ENCODE data around the gene DVL1.
A peak's percentile ranks its signal among the peaks of the same experiment; 100 is the strongest.
"Not testable (repeated sequence)": the region's sequence is repeated elsewhere in the genome, so short reads cannot be mapped to it uniquely, and the experiment has no call there.

DVL1 gene

GRCh38 chr1:1324524-1325287 is 24.5 kb downstream of the DVL1 start, which contains the start of the genes CPTP and INTS11:
Gene CPTP, plus strand, starts transcription at chr1:1324802. Its CDS starts 2,109 bp downstream, at chr1:1326911.
Gene INTS11, minus strand, starts transcription at chr1:1324660. Its CDS starts 52 bp downstream, at chr1:1324608.
- DNase-seq: peak; percentile 95

- DNase-seq: no peak
These were observed 25.1 kb downstream of the DVL1 start for GRCh38 chr1:1324084-1324523.

DNA sequence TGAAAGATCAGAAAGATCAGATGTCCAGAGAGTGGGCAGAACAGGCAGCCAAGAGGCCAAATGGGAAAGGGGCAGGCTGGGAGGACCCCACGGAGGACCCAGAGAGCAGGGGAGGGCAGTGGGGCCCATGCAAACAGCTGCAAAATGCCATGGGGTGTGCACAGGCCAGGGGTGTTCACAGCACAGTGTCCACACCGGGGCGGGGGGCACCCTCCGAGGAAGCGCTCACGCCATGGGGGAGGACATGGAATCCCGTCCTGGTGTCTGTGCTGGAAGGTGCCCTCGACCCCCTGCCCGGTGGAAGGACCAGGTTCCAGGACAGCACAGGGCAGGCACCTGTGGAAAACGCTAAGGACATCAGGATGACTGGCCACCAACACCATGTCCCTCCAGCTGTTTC is 26.3 kb downstream of the DVL1 start:
- DNase-seq: no peak

- no peak for DNase-seq
These were observed 26.8 kb downstream of the DVL1 start for GRCh38 chr1:1322418-1322817.

- no peak for DNase-seq
These were observed 27.7 kb downstream of the DVL1 start for GRCh38 chr1:1321477-1321876.

DNA sequence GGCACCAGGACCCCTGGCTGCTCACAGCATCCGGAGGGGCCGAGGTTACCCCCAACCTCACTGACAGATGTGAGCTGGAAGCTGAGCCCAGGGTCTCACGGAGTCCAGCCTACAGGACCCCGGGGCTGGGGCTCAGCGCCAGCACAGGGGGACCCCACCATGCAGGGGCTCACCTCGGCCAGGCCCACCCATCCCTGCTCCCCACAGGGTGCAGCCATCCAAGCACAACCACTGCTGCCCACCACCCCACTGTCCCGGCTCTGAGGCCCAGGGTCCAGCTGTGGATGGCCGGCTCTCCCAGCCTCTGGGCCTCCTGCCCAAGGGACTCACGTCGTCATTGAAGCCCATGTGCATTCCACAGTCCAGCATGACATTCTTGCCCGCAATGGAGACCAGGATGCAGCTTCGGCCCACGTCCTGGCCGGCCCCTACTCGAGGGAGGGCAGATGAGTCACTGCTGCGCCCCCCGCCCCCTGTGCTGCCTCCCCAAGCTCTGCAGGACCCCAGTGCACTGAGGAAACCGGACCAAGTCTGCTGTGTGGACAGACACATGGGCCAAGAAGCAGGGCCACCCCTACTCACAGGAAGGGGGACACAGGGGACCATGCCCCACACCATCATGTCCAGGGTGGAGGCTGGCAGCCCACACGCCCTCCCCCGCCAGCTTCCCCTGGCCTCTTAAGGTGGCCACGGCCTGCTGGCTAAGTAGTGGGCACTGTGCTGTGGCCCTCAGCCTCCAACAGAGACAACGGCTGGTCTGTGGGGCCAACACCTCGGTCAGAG is 28.4 kb downstream of the DVL1 start:
- no peak for DNase-seq

DNA sequence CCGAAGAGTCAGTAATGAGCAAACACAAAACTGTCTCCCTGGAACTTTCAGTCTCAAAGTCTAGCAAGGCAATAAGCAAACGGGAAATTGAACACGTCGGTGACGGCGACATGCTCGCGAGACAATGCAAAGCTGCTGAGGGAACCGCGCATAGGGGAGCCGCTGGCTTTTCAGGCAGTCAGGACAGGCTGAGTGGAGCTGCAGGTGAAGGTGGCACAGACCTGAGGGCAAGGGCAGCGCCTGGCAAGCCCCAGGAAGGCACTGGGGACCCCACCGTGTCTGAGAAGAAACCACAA is 29.6 kb downstream of the DVL1 start:
- no peak for DNase-seq

- no peak for DNase-seq
These were observed 30.2 kb downstream of the DVL1 start for GRCh38 chr1:1318777-1319645.

GRCh38 chr1:1318131-1318652 is 31.0 kb downstream of the DVL1 start:
- no peak for DNase-seq

DNA sequence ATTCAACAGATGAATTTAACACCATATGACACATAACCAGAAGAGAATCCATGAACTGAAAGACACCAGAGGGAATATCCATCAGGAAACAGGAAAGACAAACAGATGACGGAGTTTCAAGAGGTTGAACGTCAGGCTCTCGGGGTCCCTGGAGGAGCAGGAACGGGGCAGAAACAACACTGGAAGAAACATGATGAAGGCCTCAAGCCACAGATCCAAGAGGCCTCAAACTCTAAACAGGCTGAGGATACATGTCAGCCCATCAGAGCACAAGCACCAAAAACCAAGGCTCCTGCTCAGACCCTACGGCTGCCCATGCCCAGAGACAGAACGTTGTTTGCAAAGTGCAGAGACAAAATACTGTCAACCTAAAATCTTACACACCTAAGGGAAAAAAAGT is 31.8 kb downstream of the DVL1 start:
- DNase-seq: no peak

DNA sequence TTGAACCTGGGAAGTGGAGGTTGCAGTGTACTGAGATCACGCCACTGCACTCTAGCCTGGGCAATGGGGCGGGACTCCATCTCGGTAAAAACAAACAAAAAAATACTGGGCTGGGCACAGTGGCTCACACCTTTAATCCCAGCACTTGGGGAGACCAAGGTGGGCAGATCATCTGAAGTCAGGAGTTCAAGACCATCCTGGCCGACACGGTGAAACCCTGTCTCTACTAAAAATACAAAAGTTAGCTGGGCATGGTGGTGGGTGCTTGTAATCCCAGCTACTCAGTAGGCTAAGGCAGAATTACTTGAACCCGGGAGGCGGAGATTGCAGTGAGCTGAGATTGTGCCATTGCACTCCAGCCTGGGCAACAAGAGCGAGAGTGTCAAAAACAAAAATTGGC is 33.0 kb downstream of the DVL1 start:
- DNase-seq: not testable (repeated sequence)

DNA sequence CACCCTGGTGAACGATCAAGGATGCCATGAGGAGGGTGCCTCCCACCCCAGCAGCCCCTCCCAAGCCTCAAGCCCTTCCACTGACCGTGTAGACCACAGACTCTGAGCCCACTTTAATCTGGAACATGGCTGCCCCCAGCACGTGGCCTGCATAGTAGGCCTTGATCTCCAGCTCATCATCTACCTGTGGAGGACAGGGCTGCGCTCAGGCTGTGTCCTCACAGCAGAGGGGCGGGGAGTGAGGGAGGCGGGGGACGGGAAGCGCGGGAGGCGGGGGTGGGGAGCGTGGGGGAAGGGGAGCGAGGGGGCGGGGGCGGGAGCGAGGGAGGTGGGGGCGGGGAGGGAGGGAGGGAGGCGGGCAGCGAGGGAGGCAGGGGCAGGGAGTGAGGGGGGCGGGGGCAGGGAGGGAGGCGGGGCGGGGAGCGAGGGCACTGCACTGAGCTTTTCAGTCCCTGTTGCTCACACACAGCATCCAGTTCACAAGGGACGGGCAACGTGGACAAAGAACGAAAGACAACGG is 33.7 kb downstream of the DVL1 start:
- peak; percentile 55 for DNase-seq

GRCh38 chr1:1314678-1315335 is 34.4 kb downstream of the DVL1 start:
- DNase-seq: no peak

DNA sequence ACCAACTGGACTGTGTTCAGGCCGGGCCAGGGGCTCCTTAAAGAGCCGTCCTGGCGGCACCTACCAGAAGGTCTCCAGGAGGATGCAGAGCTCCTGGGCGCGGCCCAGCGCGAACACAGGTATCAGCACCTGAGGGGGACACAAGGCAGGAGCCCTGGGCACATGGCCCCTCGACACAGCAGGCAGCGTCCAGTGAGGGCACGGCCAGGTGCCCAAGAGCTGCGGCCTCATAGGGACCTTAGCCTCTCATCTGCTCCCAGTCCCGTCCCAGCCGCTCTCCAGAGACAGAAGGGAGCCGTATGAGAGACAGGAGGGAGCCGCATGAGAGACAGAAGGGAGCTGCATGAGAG is 35.0 kb downstream of the DVL1 start:
- DNase-seq: no peak

DNA sequence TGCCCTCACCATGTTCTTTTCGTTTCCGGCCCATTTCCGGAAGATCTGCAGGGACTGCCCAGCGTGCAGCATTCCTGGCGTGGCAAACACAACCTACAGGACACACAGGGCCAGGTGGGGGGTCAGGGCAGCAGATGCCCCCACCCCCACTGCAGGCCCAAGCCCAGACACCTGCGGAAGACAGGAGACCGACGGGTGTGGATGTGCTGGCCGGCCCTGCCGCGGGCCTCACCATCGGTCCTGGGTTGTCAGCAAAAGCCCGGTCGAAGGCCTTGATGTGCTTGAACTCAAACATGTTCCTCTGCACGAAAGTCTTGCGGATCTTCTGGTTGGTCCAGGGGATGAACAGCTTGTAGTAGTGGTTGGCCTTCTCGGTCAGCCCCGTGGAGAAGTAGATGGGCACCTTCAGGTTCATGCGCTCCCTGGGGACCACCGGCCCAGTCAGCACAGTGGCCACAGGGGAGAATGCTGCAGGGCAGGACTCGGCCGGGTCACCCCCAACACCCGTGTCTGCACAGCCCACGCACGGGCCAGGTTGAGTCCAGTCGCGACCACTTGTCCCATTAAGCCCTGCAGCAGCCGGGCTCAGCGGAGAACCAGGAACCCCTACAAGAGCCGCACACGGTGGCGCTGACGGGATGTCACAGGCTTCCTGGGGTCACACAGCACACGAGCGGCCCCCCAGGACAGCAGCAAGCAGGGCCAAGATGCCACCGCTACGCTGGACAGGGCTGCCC is 35.5 kb downstream of the DVL1 start:
- no peak for DNase-seq

- DNase-seq: no peak
These were observed 36.5 kb downstream of the DVL1 start for GRCh38 chr1:1312450-1313314.

GRCh38 chr1:1311107-1312104 is 37.8 kb downstream of the DVL1 start:
- no peak for DNase-seq

- no peak for DNase-seq
These were observed 38.7 kb downstream of the DVL1 start for GRCh38 chr1:1310476-1311053.

- no peak for DNase-seq
These were observed 39.2 kb downstream of the DVL1 start for GRCh38 chr1:1310109-1310385.

Data from NCI-H82 (cell line).